SK-N-SH (cell line): ENCODE measurements around the gene VMAC. TPM values are rescaled to one million over a fixed set of nuclear protein-coding genes. Genes with fewer than 3 reads are reported as not detected.

Source experiments
- CTCF ChIA-PET: fragments of 300-600, 350-600 bp; formaldehyde crosslinking; extraction: SDS; loops from one replicate; lab custom pipeline; 2021; lab: Yijun Ruan, JAX
- POLR2A ChIA-PET: fragments of 350-600 bp; sonication (Branson Sonifier 250); formaldehyde crosslinking; extraction: SDS; loops from one replicate; lab custom pipeline; 2020; ENCODE audit warnings: antibody characterized with exemption, inconsistent platforms; lab: Yijun Ruan, JAX
- DNase-seq: peaks from one replicate; pipeline ENCODE4 v3.0.0; 2012
- H2AFZ ChIP-seq: fragments of 200-600 bp; sonication (generic); 2 replicates; pipeline ENCODE4 v1.8.1; 2016; ENCODE audit warnings: antibody characterized with exemption, mild to moderate bottlenecking, low read depth
- H3F3A ChIP-seq: fragments of 200-600 bp; sonication (generic); replicated peaks from 2 replicates; pipeline ENCODE3; 2016; ENCODE audit warnings: antibody characterized with exemption, mild to moderate bottlenecking; ENCODE audit not compliant: insufficient read depth
- H3K27ac ChIP-seq, 2 experiments: fragments of 200-500 bp in 1 of 2; fragments of 200-600 bp in 1 of 2; sonication (Bioruptor generic) in 1 of 2; sonication (generic), shearing (Covaris generic) in 1 of 2; 2 replicates each; pipeline versions ENCODE4 v1.5.1 to v1.6.1; 2014 to 2016; ENCODE audit warnings: low read depth in 2 of 2, inconsistent platforms in 1 of 2, low read length in 1 of 2, mild to moderate bottlenecking in 1 of 2, mixed read lengths in 1 of 2
- H3K27me3 ChIP-seq: fragments of 200-600 bp; sonication (generic), shearing (Covaris generic); 2 replicates; pipeline ENCODE4 v1.6.1; 2016; ENCODE audit warnings: mixed run types; ENCODE audit not compliant: insufficient read depth
- H3K36me3 ChIP-seq, 2 experiments: fragments of 200-500 bp in 1 of 2; fragments of 200-600 bp in 1 of 2; sonication (Bioruptor generic) in 1 of 2; sonication (generic) in 1 of 2; replicated peaks in 1 of 2; 2 replicates each; pipeline versions ENCODE3 to v1.5.1; 2014 to 2016; ENCODE audit warnings: low read length in 1 of 2, mild to moderate bottlenecking in 1 of 2; ENCODE audit not compliant: insufficient read depth in 2 of 2, control insufficient read depth in 1 of 2
- H3K4me1 ChIP-seq, 2 experiments: fragments of 200-500 bp in 1 of 2; fragments of 200-600 bp in 1 of 2; sonication (Bioruptor generic) in 1 of 2; sonication (generic), shearing (Covaris generic) in 1 of 2; 2 replicates each; pipeline versions ENCODE4 v1.5.1 to v1.6.1; 2014 to 2016; ENCODE audit warnings: low read depth in 1 of 2, low read length in 1 of 2, mixed run types in 1 of 2; ENCODE audit not compliant: insufficient read depth in 2 of 2, control insufficient read depth in 1 of 2
- H3K4me2 ChIP-seq: fragments of 200-600 bp; sonication (generic), shearing (Covaris generic); 2 replicates; pipeline ENCODE4 v1.6.1; 2017; ENCODE audit warnings: mixed run types
- H3K4me3 ChIP-seq, 2 experiments: fragments of 200-500 bp in 1 of 2; fragments of 200-600 bp in 1 of 2; sonication (Bioruptor generic) in 1 of 2; sonication (generic), shearing (Covaris generic) in 1 of 2; 2 replicates each; pipeline versions ENCODE4 v1.5.1 to v1.8.1; 2014 to 2016; ENCODE audit warnings: low read depth in 2 of 2, inconsistent platforms in 1 of 2, low read length in 1 of 2, mild to moderate bottlenecking in 1 of 2, mixed read lengths in 1 of 2, moderate library complexity in 1 of 2
- H3K79me2 ChIP-seq: fragments of 200-600 bp; sonication (generic); 2 replicates; pipeline ENCODE4 v1.8.1; 2017; ENCODE audit warnings: mild to moderate bottlenecking; ENCODE audit not compliant: insufficient read depth
- H3K9ac ChIP-seq: fragments of 200-600 bp; sonication (generic); 2 replicates; pipeline ENCODE4 v1.6.1; 2017; ENCODE audit warnings: mixed run types
- H3K9me2 ChIP-seq: fragments of 200-600 bp; sonication (generic); 2 replicates; pipeline ENCODE4 v1.6.1; 2017; ENCODE audit warnings: mixed run types
- H3K9me3 ChIP-seq: fragments of 200-600 bp; sonication (generic); 2 replicates; pipeline ENCODE4 v1.6.1; 2017; ENCODE audit warnings: mixed run types, mild to moderate bottlenecking, moderate library complexity
- H4K20me1 ChIP-seq: fragments of 200-600 bp; sonication (generic); 2 replicates; pipeline ENCODE4 v1.6.1; 2017; ENCODE audit warnings: mild to moderate bottlenecking, mixed run types; ENCODE audit not compliant: insufficient read depth
- ELF1 ChIP-seq: IDR thresholded peaks from 2 replicates; pipeline ENCODE4 v1.4.0; 2012
- EP300 ChIP-seq, 2 experiments: IDR thresholded peaks; 2 replicates each; pipeline versions ENCODE4 v1.4.0 to v1.6.1; 2012; ENCODE audit warnings: borderline replicate concordance in 1 of 2, low read depth in 1 of 2, low read length in 1 of 2
- FOXM1 ChIP-seq: IDR thresholded peaks from 2 replicates; pipeline ENCODE4 v1.4.0; 2012; ENCODE audit warnings: low read depth, mild to moderate bottlenecking
- IRF3 ChIP-seq: fragments of 150-350 bp; IDR thresholded peaks from 2 replicates; pipeline ENCODE4 v1.6.1; 2016; ENCODE audit warnings: mild to moderate bottlenecking, low read depth, low read length
- PBX3 ChIP-seq: IDR thresholded peaks from 2 replicates; pipeline ENCODE4; 2012
- POLR2AphosphoS5 ChIP-seq: IDR thresholded peaks from 2 replicates; pipeline ENCODE4 v1.6.1; 2012; ENCODE audit warnings: low read depth, low read length
- RAD21 ChIP-seq: IDR thresholded peaks from 2 replicates; pipeline ENCODE4 v1.6.1; 2012; ENCODE audit warnings: mild to moderate bottlenecking, low read length
- SIN3A ChIP-seq: IDR thresholded peaks from 2 replicates; pipeline ENCODE4 v1.6.1; 2012; ENCODE audit warnings: low read depth, mild to moderate bottlenecking, low read length, moderate library complexity, borderline replicate concordance
- SMC3 ChIP-seq: IDR thresholded peaks from 2 replicates; pipeline ENCODE4 v1.6.1; 2012; ENCODE audit warnings: low read depth, low read length, improper control_type of control experiment
- YY1 ChIP-seq: IDR thresholded peaks from 2 replicates; pipeline ENCODE4 v1.4.0; 2012; ENCODE audit warnings: low read depth, mild to moderate bottlenecking
- WGBS: methylation state at CpG from one replicate; pipeline ENCODE4 v1.1.6; 2017; ENCODE audit warnings: low lambda C conversion rate; 5-methylcytosine and 5-hydroxymethylcytosine counted together
- polyA plus RNA-seq, 3 experiments: library from polyadenylated mRNA; depleted of rRNA; stranded (reverse); fragments of >200 nt; gene quantifications; 2 replicates each; pipeline ENCODE4 v1.2.3, GENCODE V29; 2012
- TF ChIP-seq, protein P1 (sequence below): IDR thresholded peaks from 2 replicates; pipeline ENCODE4 v1.6.1; 2012; ENCODE audit warnings: mild to moderate bottlenecking, low read depth, low read length, moderate library complexity

The VMAC gene
- polyA plus RNA-seq, 1 of the 3 experiments (the other 2 are of a cell fraction): 6.5 TPM

GRCh38 chr19:5954293-5954692 is 49.6 kb downstream of the VMAC start:
- H3K27ac ChIP-seq: peak overlapping the region; percentile 53 to 96; a peak in 3 of 4 replicates
- H3F3A ChIP-seq: no peaks in the 10 kb centered on the region
- no peaks in the 10 kb centered on the region for H3K27me3 ChIP-seq
- peaks cover 0 to 10% of the 10 kb centered on the region in 2 experiments for H3K36me3 ChIP-seq
- DNase-seq: no peak
- no peak overlapping the region for H2AFZ ChIP-seq
- H4K20me1 ChIP-seq: peaks cover 98% of the 10 kb centered on the region
- no peak overlapping the region for H3K9ac ChIP-seq
- CTCF ChIA-PET: interaction anchor here (1.5 to 5.3 kb wide), 4 partner anchors 13 to 151 kb away, joined by 7 to 34 read pairs (median 8); no protein-coding TSS in a partner anchor
- 61% methylated on average over 6 of the region's 6 CpGs for WGBS
- H3K4me1 ChIP-seq: peaks cover 31 to 79% of the 10 kb centered on the region in 2 experiments
- H3K4me3 ChIP-seq: no peak overlapping the region
- H3K79me2 ChIP-seq: peaks cover 95% of the 10 kb centered on the region
- TF ChIP-seq EP300 (IDR thresholded peaks at IDR 0.05; ENCODE audit: borderline replicate concordance in 1 of 2, low read depth in 1 of 2, low read length in 1 of 2): no peak
- TF ChIP-seq PBX3: no peak
- POLR2A ChIA-PET: no interaction called here
- peak overlapping the region; percentile 59 for H3K4me2 ChIP-seq
- no peaks in the 10 kb centered on the region for H3K9me2 ChIP-seq
- no peaks in the 10 kb centered on the region for H3K9me3 ChIP-seq

DNA sequence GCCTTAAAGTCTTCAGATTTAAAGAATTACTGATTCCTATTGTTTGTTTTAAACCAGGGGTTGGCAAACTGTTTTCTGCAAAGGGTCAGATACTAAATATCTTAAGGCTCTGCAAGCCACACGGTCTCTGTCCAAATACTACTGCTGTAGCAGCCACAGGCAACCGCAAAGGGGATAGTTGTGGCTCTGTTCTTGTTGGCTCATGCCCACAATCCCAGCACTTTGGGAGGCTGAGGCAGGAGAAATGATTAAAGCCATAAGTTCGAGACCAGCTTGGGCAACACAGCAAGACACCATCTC is 50.9 kb downstream of the VMAC start:
- H4K20me1 ChIP-seq: peaks cover 98% of the 10 kb centered on the region

More for the DNA sequence above, 50.9 kb downstream of the VMAC start:
- Histone ChIP-seq H3K79me2 (peaks cover 99% of the 10 kb centered on the region), H3F3A (no peaks in the 10 kb centered on the region), H3K36me3 (peaks cover 0 to 2% of the 10 kb centered on the region in 2 experiments), H3K4me2 (no peak overlapping the region), H3K9me2 (no peaks in the 10 kb centered on the region), H3K27ac (peak overlapping the region in 1 of 2 experiments; percentile 96; a peak in 2 of 4 replicates), H3K9ac (no peak overlapping the region), H2AFZ (no peak overlapping the region), H3K9me3 (no peaks in the 10 kb centered on the region), H3K27me3 (no peaks in the 10 kb centered on the region), H3K4me1 (peaks cover 31 to 88% of the 10 kb centered on the region in 2 experiments), H3K4me3 (no peak overlapping the region)
- TF ChIP-seq POLR2AphosphoS5: no peak
- TF ChIP-seq SMC3: no peak
- no peak for TF ChIP-seq SIN3A
- no peak for TF ChIP-seq FOXM1
- TF ChIP-seq IRF3: no peak
- TF ChIP-seq YY1: no peak
- no peak for TF ChIP-seq ELF1
- TF ChIP-seq, protein P1, sequence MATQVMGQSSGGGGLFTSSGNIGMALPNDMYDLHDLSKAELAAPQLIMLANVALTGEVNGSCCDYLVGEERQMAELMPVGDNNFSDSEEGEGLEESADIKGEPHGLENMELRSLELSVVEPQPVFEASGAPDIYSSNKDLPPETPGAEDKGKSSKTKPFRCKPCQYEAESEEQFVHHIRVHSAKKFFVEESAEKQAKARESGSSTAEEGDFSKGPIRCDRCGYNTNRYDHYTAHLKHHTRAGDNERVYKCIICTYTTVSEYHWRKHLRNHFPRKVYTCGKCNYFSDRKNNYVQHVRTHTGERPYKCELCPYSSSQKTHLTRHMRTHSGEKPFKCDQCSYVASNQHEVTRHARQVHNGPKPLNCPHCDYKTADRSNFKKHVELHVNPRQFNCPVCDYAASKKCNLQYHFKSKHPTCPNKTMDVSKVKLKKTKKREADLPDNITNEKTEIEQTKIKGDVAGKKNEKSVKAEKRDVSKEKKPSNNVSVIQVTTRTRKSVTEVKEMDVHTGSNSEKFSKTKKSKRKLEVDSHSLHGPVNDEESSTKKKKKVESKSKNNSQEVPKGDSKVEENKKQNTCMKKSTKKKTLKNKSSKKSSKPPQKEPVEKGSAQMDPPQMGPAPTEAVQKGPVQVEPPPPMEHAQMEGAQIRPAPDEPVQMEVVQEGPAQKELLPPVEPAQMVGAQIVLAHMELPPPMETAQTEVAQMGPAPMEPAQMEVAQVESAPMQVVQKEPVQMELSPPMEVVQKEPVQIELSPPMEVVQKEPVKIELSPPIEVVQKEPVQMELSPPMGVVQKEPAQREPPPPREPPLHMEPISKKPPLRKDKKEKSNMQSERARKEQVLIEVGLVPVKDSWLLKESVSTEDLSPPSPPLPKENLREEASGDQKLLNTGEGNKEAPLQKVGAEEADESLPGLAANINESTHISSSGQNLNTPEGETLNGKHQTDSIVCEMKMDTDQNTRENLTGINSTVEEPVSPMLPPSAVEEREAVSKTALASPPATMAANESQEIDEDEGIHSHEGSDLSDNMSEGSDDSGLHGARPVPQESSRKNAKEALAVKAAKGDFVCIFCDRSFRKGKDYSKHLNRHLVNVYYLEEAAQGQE: 0 out of 2 replicates have a peak, but pooled peaks have one; percentile 15
- no peak for TF ChIP-seq RAD21
- POLR2A ChIA-PET: interaction anchor here (0.9 to 1.0 kb wide), 2 partner anchors 18 to 127 kb away, joined by 3 read pairs; no protein-coding TSS in a partner anchor
- no peak for DNase-seq
- 94% methylated on average over 3 of the region's 3 CpGs for WGBS
- CTCF ChIA-PET: interaction anchor here (1.0 to 5.3 kb wide), 5 partner anchors 12 to 163 kb away, joined by 3 to 34 read pairs (median 7); no protein-coding TSS in a partner anchor
